Left ventricle myocardium superior (tissue), 1 donor: ENCODE results near the gene WDR19. TPM values are rescaled to one million over a fixed set of nuclear protein-coding genes. Genes with fewer than 3 reads are reported as not detected.
A peak's percentile ranks its signal among the peaks of the same experiment; 100 is the strongest.
"Not testable (repeated sequence)": the region's sequence is repeated elsewhere in the genome, so short reads cannot be mapped to it uniquely, and the experiment has no call there.

ENCODE experiments used
- ATAC-seq: fragments of 200-7000 bp; cut with Tn5 transposase; one replicate; pipeline ENCODE4 v1.9.1; 2020; ENCODE audit warnings: mild to moderate bottlenecking, moderate library complexity
- DNase-seq: peaks from one replicate; pipeline ENCODE4 v3.0.0-alpha.2; 2020
- intact Hi-C: fragments of 100-400 bp; cut with micrococcal nuclease; formaldehyde crosslinking; loops from one replicate; pipeline ENCODE4 v1.11.0; 2022
- long read RNA-seq: library from polyadenylated mRNA; unstranded; transcript quantifications from one replicate; pipeline ENCODE4 v2.0.0, GENCODE V29; 2021
- total RNA-seq: library from RNA; stranded (reverse); fragmentation: NEBNext Ultra II Directional; extraction: Animal tissue kit (Norgen Biotek cat#: 25700); gene quantifications from one replicate; pipeline ENCODE4 v1.2.1, GENCODE V29; 2021
- donor health status: DM: no; HTN: yes; CAD: no; lungs with severe emphysema.

WDR19 gene
- total RNA-seq, result 5.1 TPM
- long read RNA-seq, partial matches to known transcripts, result 4 of 5 reads
- long read RNA-seq, other reads (novel, unspliced or antisense), result 1 of 5 reads

DNA sequence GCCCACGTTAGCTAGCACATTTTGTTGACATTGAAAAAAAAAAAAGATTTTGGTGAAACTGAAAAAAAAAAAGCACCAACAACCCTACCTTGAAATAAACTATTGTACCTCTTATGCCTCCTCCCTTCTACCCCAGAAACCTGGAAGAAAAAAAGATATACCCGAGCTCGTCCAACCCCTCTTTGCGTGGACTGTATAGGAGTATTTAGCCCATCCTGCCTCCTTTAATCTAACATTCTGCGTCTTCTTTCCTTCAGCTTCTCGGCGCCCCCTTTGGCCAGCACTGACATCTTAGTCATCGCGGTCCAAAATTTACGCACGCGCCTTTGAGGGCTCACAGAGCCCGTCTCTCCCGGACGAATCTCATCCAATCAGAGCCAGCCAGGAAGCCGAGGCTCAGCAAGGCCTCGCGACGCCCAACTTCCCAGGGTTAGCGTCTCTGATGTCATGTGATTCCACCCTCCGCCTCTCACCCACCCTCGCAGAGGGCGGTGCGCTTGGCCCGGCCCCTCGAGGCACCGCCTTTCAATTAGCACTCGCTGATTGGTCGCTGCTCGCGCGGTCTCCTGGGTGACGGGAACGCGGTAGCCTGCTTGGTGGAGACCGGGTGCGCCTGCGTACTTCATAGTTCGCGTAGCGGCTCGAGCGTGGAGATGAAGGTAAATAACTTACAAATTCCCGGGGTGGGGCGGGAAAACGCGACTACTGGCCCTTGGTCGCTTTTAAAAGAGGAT is at the start of gene WDR19:
Gene WDR19 (plus strand): TSS at position 625 of the 734 bp plus-strand sequence. CDS start 29 bp downstream, at position 654.
- ATAC-seq, result peak; percentile 100
- DNase-seq, result peak; percentile 99
- intact Hi-C loops, result no loop called here

DNA sequence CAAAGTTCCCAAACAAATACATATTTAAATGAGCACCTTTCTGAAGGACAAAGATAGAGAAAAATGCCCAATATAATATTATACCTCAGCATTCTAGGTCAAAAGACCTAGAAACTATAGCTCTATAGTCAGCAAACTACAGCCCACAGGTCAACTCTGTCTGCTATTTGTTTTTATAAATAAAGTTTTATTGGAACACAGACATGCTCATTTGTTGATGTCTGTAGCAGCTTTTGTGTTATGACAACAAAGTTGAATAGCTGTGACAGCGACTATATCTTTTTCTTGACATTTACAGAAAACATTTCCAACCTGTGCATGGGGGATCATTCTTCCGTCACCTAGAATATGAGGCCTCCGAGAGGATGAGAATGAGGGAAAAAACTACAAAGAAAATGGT is 48.7 kb upstream of the WDR19 start:
- DNase-seq, result no peak
- ATAC-seq, result no peak
- intact Hi-C loops, result loop anchor here (5.0 kb wide), 1 partner anchor 226 kb away; no protein-coding TSS in a partner anchor

GRCh38 chr4:39134683-39135306 is 47.5 kb upstream of the WDR19 start:
- no peak for DNase-seq
- intact Hi-C loops, result loop anchor here (5.0 kb wide), 1 partner anchor 227 kb away; no protein-coding TSS in a partner anchor

GRCh38 chr4:39138227-39138626 is 44.1 kb upstream of the WDR19 start:
- ATAC-seq, intact Hi-C loops, DNase-seq: not testable (repeated sequence)

More at GRCh38 chr4:39134683-39135306, 47.5 kb upstream of the WDR19 start:
- ATAC-seq, result no peak

DNA sequence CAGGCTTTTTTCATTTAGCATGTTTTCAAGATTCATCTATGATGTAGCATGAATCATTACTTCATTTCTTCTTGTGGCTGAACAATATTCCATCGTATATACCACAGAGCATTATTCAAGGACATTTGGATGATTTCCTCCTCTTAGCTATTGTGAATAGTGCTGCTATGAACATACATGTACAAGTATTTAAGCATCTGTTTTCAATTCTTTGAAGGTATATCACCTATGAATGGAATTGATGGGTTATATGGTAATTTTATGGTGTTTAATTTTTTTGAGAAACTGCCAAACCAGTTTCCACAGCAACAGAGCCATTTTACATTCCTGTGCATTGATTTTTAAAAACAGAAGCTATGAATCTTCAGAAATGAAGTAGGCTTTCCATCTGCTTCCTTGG is 36.1 kb upstream of the WDR19 start:
- ATAC-seq, result no peak
- no peak for DNase-seq
- intact Hi-C loops, result no loop called here

- intact Hi-C loops, result no loop called here
- ATAC-seq (no peak), DNase-seq (no peak)
Observed at GRCh38 chr4:39154009-39154408, 28.3 kb upstream of the WDR19 start.

DNA sequence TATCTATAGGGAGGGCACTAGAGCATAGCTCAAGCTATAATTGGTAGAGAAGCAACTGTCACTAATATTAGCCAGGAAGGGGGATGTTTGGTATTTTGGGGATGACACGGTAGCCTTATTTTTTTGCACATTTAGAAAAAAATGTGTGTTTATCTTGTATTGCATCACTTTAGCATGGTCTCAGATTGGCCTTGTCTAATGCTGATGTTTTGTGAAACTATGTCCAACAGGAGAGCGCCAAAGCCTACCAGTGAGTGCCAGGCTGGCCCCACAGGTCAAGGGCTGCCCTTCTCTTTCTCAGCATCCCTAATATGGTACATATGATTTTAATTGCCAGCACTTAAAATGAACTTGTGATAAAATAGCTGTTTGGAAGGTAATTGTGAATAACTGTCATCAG is 24.8 kb upstream of the WDR19 start:
- ATAC-seq (no peak), DNase-seq (no peak)
- intact Hi-C loops, result no loop called here

- intact Hi-C loops, result no loop called here
- no peak for DNase-seq
- no peak for ATAC-seq
Observed at GRCh38 chr4:39166177-39166576, 16.2 kb upstream of the WDR19 start.

DNA sequence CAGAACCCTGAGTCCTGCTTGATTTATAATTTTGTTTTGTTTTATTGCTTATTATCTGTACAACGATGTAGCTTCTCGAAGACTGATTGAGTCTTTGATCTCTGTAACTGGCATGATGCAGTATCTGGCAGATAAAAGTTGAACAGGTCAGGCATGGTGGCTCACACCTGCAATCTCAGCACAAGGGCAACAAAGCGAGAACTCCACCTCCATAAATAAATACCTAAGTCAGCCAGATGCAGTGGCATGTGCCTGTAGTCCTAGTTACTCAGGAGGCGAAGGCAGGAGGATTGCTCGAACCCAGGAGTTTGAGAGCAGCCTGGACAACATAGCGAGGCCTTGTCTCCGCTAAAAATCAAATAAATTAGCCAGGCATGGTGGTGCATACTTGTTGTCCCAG is 15.7 kb upstream of the WDR19 start:
- DNase-seq (no peak), ATAC-seq (no peak)
- intact Hi-C loops, result no loop called here

- DNase-seq (no peak), ATAC-seq (no peak)
- intact Hi-C loops, result no loop called here
Observed at GRCh38 chr4:39169426-39169825, 12.9 kb upstream of the WDR19 start.

GRCh38 chr4:39170301-39170700 is 12.0 kb upstream of the WDR19 start:
- DNase-seq (no peak), ATAC-seq (no peak)
- intact Hi-C loops, result no loop called here

- no peak for ATAC-seq
- intact Hi-C loops, result no loop called here
- no peak for DNase-seq
Observed at GRCh38 chr4:39178706-39179105, 3.6 kb upstream of the WDR19 start.

DNA sequence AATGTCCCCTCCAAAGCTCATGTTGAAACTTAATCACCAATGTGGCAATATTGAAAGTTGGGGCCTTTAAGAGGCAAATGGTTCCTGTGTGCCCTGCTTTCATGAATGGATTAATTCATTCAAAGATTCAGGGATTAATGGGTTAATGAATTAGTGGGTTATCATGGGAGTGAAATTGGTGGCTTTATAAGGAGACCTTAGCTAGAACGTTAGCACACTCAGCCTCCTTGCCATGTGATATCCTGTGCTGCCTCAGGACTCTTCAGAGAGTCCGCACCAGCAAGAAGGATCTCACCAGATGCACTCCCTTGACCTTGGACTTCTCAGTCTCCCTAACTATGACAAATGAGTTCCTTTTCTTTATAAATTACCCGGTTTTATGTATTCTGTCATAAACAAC is 2.6 kb upstream of the WDR19 start:
- no peak for DNase-seq
- ATAC-seq, result no peak
- intact Hi-C loops, result no loop called here

GRCh38 chr4:39180629-39181028 is 1.7 kb upstream of the WDR19 start:
- intact Hi-C loops, DNase-seq, ATAC-seq: not testable (repeated sequence)

DNA sequence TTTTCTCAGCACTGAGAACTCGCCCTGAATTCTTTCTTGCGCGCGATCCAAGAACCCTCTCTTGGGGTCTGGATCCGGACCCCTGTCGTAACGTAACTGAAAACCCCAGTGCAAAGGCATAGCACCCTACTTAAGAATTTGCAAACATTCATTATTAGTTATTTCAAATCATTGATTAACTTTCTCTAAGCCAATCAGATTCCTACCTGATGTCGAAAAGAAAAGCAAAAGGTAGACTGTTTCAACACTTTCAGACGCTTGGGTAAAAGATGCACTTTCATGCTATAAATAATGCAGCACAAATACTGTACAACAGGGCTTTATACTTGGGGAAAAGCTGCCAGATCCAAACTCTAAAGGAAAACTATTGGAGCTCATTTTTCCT is 817 bp upstream of the WDR19 start:
- DNase-seq (no peak), ATAC-seq (no peak)
- intact Hi-C loops, result no loop called here

DNA sequence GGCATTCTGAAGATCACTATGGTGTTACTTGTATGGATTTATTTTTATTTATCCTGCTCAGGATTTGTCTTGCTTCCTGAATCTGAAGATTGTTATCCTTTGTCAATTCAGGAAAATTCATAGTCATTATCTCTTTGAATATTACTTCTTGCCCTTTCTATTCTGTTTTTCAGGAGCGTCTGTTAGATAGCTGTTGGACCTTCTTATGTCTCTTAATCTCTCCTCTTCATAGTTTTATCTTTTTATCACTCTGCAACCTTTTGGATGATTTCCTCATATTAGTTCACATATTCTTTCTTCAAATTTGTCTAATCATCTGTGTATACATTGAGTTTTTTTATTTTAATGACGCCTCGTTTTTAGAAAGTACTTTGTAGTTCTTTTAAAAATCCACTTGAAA is 19.6 kb downstream of the WDR19 start:
- intact Hi-C loops, result no loop called here
- no peak for DNase-seq
- no peak for ATAC-seq

DNA sequence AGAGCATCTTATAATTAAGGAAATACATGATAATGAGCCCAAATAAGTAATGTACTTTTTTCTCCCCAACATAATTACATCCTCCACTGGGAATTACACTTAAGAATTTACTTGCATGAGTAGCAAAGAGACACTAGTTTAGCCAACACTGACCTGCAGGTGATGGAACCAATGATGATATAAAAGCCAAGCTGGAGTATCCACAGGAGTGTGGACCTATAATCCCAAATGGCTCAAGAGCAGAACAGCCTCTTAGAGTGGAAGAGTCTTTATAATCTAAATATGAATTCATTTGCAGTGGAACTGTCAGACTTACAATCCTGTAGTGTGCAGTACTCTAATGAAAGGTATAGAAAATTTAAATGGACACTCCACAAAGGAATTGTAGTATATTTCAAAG is 22.2 kb downstream of the WDR19 start:
- no peak for DNase-seq
- intact Hi-C loops, result no loop called here
- no peak for ATAC-seq

DNA sequence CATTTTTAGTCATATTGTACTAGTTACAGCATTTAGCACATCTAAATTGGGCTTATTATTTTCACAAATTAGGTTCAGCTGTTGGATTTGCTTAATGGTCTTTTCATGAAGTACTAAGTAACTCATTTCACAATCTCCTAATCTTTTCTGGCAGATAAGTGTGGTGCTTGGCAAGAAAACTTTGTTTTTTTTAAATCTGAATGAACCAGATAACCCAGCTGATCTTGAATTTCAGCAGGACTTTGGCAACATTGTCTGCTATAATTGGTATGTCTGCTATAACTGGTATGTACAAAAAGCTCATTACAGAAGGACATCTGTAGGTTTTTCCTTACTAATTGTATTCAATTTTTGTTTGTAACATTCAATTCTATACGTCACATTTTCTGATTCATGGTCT is 22.7 kb downstream of the WDR19 start:
- DNase-seq (no peak), ATAC-seq (peak; percentile 38)
- intact Hi-C loops, result no loop called here

GRCh38 chr4:39205476-39205875 is 23.1 kb downstream of the WDR19 start:
- ATAC-seq, result no peak
- intact Hi-C loops, result no loop called here

DNA sequence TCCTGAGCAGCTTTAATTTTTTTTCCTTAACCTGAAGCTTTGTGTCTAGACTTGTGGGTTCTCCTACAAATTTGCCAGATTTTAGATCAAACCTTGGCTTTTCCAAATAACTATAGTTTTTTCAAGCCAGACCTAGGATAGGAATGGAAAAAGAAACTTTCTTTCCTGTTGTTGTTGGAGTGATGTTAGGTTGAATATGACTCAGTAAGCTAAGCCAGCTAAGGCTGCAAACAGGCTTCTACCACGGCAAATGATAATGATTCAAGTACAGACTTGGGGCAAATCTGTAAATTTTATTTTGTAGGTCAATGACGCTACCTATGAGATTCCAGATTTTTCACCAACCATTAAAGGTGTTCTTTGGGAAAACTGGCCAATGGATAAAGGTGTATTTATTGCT is 45.6 kb downstream of the WDR19 start:
- DNase-seq (no peak), ATAC-seq (no peak)
- intact Hi-C loops, result no loop called here

More at GRCh38 chr4:39205476-39205875, 23.1 kb downstream of the WDR19 start:
- DNase-seq, result no peak

GRCh38 chr4:39228377-39228776 is 46.0 kb downstream of the WDR19 start:
- ATAC-seq, result no peak
- intact Hi-C loops, result no loop called here
- DNase-seq, result no peak
